Measurements from ENCODE around the gene ITGB4.

ITGB4 gene

GRCh38 chr17:75737133-75737962 lies 16.1 kb downstream of the ITGB4 start:
- Histone ChIP-seq H3K27ac (ENCODE audit: poor library complexity, severe bottlenecking) (peak overlapping the region; percentile 6), H3K4me3 (ENCODE audit: severe bottlenecking) (no peak overlapping the region), H3K9me3 (ENCODE audit: severe bottlenecking) (no peaks in the 10 kb centered on the region), H3K4me1 (ENCODE audit: insufficient read depth, poor library complexity, severe bottlenecking) (no peaks in the 10 kb centered on the region), H3K27me3 (ENCODE audit: insufficient read depth, poor library complexity, severe bottlenecking) (no peaks in the 10 kb centered on the region), H3K36me3 (ENCODE audit: low read depth) (peaks cover 98% of the 10 kb centered on the region)
- DNase-seq (ENCODE audit: low spot score): peak; percentile 71
- peak; percentile 3; the same call in 1 of the 3 replicates for ATAC-seq (ENCODE audit: low read depth)
- no peak for TF ChIP-seq CTCF (IDR thresholded peaks at IDR 0.05; ENCODE audit: poor library complexity, severe bottlenecking)

GRCh38 chr17:75738218-75738802 lies 17.1 kb downstream of the ITGB4 start:
- Histone ChIP-seq H3K4me1 (ENCODE audit: insufficient read depth, poor library complexity, severe bottlenecking) (no peaks in the 10 kb centered on the region), H3K9me3 (ENCODE audit: severe bottlenecking) (no peaks in the 10 kb centered on the region), H3K27ac (ENCODE audit: poor library complexity, severe bottlenecking) (peak overlapping the region; percentile 6), H3K4me3 (ENCODE audit: severe bottlenecking) (no peak overlapping the region), H3K36me3 (ENCODE audit: low read depth) (peaks cover 98% of the 10 kb centered on the region), H3K27me3 (ENCODE audit: insufficient read depth, poor library complexity, severe bottlenecking) (no peaks in the 10 kb centered on the region)
- ATAC-seq (ENCODE audit: low read depth): no peak
- TF ChIP-seq CTCF (IDR thresholded peaks at IDR 0.05; ENCODE audit: poor library complexity, severe bottlenecking): no peak
- no peak for DNase-seq (ENCODE audit: low spot score)

- no peaks in the 10 kb centered on the region for H3K4me1 ChIP-seq (ENCODE audit: insufficient read depth, poor library complexity, severe bottlenecking)
- DNase-seq (ENCODE audit: low spot score): no peak
- no peak for ATAC-seq (ENCODE audit: low read depth)
- no peaks in the 10 kb centered on the region for H3K9me3 ChIP-seq (ENCODE audit: severe bottlenecking)
- no peak for TF ChIP-seq CTCF (IDR thresholded peaks at IDR 0.05; ENCODE audit: poor library complexity, severe bottlenecking)
- peak overlapping the region; percentile 6 for H3K27ac ChIP-seq (ENCODE audit: poor library complexity, severe bottlenecking)
- H3K4me3 ChIP-seq (ENCODE audit: severe bottlenecking): no peak overlapping the region
- H3K36me3 ChIP-seq (ENCODE audit: low read depth): peaks cover 98% of the 10 kb centered on the region
- no peaks in the 10 kb centered on the region for H3K27me3 ChIP-seq (ENCODE audit: insufficient read depth, poor library complexity, severe bottlenecking)
Observed at GRCh38 chr17:75739174-75739573, 17.9 kb downstream of the ITGB4 start.

- no peaks in the 10 kb centered on the region for H3K27me3 ChIP-seq (ENCODE audit: insufficient read depth, poor library complexity, severe bottlenecking)
- DNase-seq (ENCODE audit: low spot score) (no peak), ATAC-seq (ENCODE audit: low read depth) (no peak)
- no peaks in the 10 kb centered on the region for H3K4me1 ChIP-seq (ENCODE audit: insufficient read depth, poor library complexity, severe bottlenecking)
- no peak overlapping the region for H3K27ac ChIP-seq (ENCODE audit: poor library complexity, severe bottlenecking)
- H3K36me3 ChIP-seq (ENCODE audit: low read depth): peaks cover 98% of the 10 kb centered on the region
- no peaks in the 10 kb centered on the region for H3K9me3 ChIP-seq (ENCODE audit: severe bottlenecking)
- TF ChIP-seq CTCF (IDR thresholded peaks at IDR 0.05; ENCODE audit: poor library complexity, severe bottlenecking): no peak
- H3K4me3 ChIP-seq (ENCODE audit: severe bottlenecking): no peak overlapping the region
Observed at GRCh38 chr17:75739801-75740200, 18.5 kb downstream of the ITGB4 start.

- ATAC-seq (ENCODE audit: low read depth) (no peak), DNase-seq (ENCODE audit: low spot score) (peak; percentile 71)
- Histone ChIP-seq H3K4me3 (ENCODE audit: severe bottlenecking) (no peak overlapping the region), H3K36me3 (ENCODE audit: low read depth) (peaks cover 98% of the 10 kb centered on the region), H3K4me1 (ENCODE audit: insufficient read depth, poor library complexity, severe bottlenecking) (no peaks in the 10 kb centered on the region), H3K9me3 (ENCODE audit: severe bottlenecking) (no peaks in the 10 kb centered on the region), H3K27me3 (ENCODE audit: insufficient read depth, poor library complexity, severe bottlenecking) (no peaks in the 10 kb centered on the region), H3K27ac (ENCODE audit: poor library complexity, severe bottlenecking) (no peak overlapping the region)
- TF ChIP-seq CTCF (IDR thresholded peaks at IDR 0.05; ENCODE audit: poor library complexity, severe bottlenecking): no peak
Observed at GRCh38 chr17:75740215-75740614, 19.0 kb downstream of the ITGB4 start.

Measured in RWPE2 (cell line).